ENCODE results near the gene MZF1.

Gene MZF1

GRCh38 chr19:58559275-58560006 is 13.7 kb downstream of the MZF1 start:
- TF ChIP-seq EGR1 (IDR thresholded peaks at IDR 0.05) (peak; percentile 43; the same call in 1 of the 2 replicates), FOXM1 (IDR thresholded peaks at IDR 0.05; ENCODE audit: borderline replicate concordance, low read depth) (no peak), TAF1 (IDR thresholded peaks at IDR 0.05; ENCODE audit: low read depth) (peak; percentile 53; the same call in 1 of the 2 replicates), MAX (IDR thresholded peaks at IDR 0.05) (peak; percentile 97), YY1 (IDR thresholded peaks at IDR 0.05; ENCODE audit: low read depth) (peak; percentile 47), TEAD4 (IDR thresholded peaks at IDR 0.05) (no peak), CREB1 (IDR thresholded peaks at IDR 0.05; ENCODE audit: low read depth) (no peak), TCF12 (IDR thresholded peaks at IDR 0.05; ENCODE audit: low read depth) (peak; percentile 55), NFIC (IDR thresholded peaks at IDR 0.05) (0 out of 2 replicates have a peak, but pooled peaks have one; percentile 10)

GRCh38 chr19:58558623-58559274 is 14.4 kb downstream of the MZF1 start:
- TF ChIP-seq CEBPB (IDR thresholded peaks at IDR 0.05) (no peak), MAX (IDR thresholded peaks at IDR 0.05) (peak; percentile 87), REST (IDR thresholded peaks at IDR 0.05; ENCODE audit: low read depth) (no peak), FOXM1 (IDR thresholded peaks at IDR 0.05; ENCODE audit: borderline replicate concordance, low read depth) (no peak; the same call in 1 of the 2 replicates), TEAD4 (IDR thresholded peaks at IDR 0.05) (peak; percentile 29; the same call in 1 of the 2 replicates), USF1 (IDR thresholded peaks at IDR 0.05) (no peak; the same call in 1 of the 2 replicates), YY1 (IDR thresholded peaks at IDR 0.05; ENCODE audit: low read depth) (peak; percentile 96), TAF1 (IDR thresholded peaks at IDR 0.05; ENCODE audit: low read depth) (peak; percentile 63), CREB1 (IDR thresholded peaks at IDR 0.05; ENCODE audit: low read depth) (peak; percentile 88), EGR1 (IDR thresholded peaks at IDR 0.05) (peak; percentile 31; the same call in 1 of the 2 replicates), TCF12 (IDR thresholded peaks at IDR 0.05; ENCODE audit: low read depth) (peak; percentile 48; the same call in 1 of the 2 replicates), NFIC (IDR thresholded peaks at IDR 0.05) (no peak)

GRCh38 chr19:58558066-58558622 is 15.0 kb downstream of the MZF1 start, which contains the start of gene UBE2M:
TSS of gene UBE2M (minus strand) at chr19:58558611. CDS start at chr19:58558381, 230 bp downstream.
- TF ChIP-seq ZBTB7A (IDR thresholded peaks at IDR 0.05; ENCODE audit: low read depth) (no peak), RAD21 (IDR thresholded peaks at IDR 0.05; ENCODE audit: low read depth) (no peak), YY1 (IDR thresholded peaks at IDR 0.05; ENCODE audit: low read depth) (no peak), TCF12 (IDR thresholded peaks at IDR 0.05; ENCODE audit: low read depth) (no peak), NFIC (IDR thresholded peaks at IDR 0.05) (no peak), REST (IDR thresholded peaks at IDR 0.05; ENCODE audit: low read depth) (no peak), EGR1 (IDR thresholded peaks at IDR 0.05) (no peak), CEBPB (IDR thresholded peaks at IDR 0.05) (no peak), EP300 (IDR thresholded peaks at IDR 0.05; ENCODE audit: borderline replicate concordance) (no peak), FOXM1 (IDR thresholded peaks at IDR 0.05; ENCODE audit: borderline replicate concordance, low read depth) (no peak), USF1 (IDR thresholded peaks at IDR 0.05) (no peak), CREB1 (IDR thresholded peaks at IDR 0.05; ENCODE audit: low read depth) (no peak), TAF1 (IDR thresholded peaks at IDR 0.05; ENCODE audit: low read depth) (no peak), MAX (IDR thresholded peaks at IDR 0.05) (no peak), TEAD4 (IDR thresholded peaks at IDR 0.05) (no peak)

GRCh38 chr19:58557221-58558065 is 15.7 kb downstream of the MZF1 start:
- TF ChIP-seq TCF12 (IDR thresholded peaks at IDR 0.05; ENCODE audit: low read depth): no peak
- TF ChIP-seq USF1 (IDR thresholded peaks at IDR 0.05): no peak
- no peak for TF ChIP-seq NFIC (IDR thresholded peaks at IDR 0.05)
- no peak for TF ChIP-seq FOXM1 (IDR thresholded peaks at IDR 0.05; ENCODE audit: borderline replicate concordance, low read depth)
- no peak for TF ChIP-seq TAF1 (IDR thresholded peaks at IDR 0.05; ENCODE audit: low read depth)
- TF ChIP-seq RAD21 (IDR thresholded peaks at IDR 0.05; ENCODE audit: low read depth): no peak
- TF ChIP-seq EGR1 (IDR thresholded peaks at IDR 0.05): no peak
- TF ChIP-seq CREB1 (IDR thresholded peaks at IDR 0.05; ENCODE audit: low read depth): no peak
- no peak for TF ChIP-seq YY1 (IDR thresholded peaks at IDR 0.05; ENCODE audit: low read depth)
- no peak for TF ChIP-seq REST (IDR thresholded peaks at IDR 0.05; ENCODE audit: low read depth)
- no peak for TF ChIP-seq EP300 (IDR thresholded peaks at IDR 0.05; ENCODE audit: borderline replicate concordance)
- TF ChIP-seq TEAD4 (IDR thresholded peaks at IDR 0.05): no peak
- TF ChIP-seq MAX (IDR thresholded peaks at IDR 0.05): no peak
- no peak for TF ChIP-seq ZBTB7A (IDR thresholded peaks at IDR 0.05; ENCODE audit: low read depth)
- no peak for TF ChIP-seq CEBPB (IDR thresholded peaks at IDR 0.05)

All from Ishikawa (cell line).